ENCODE data around the gene LMF1.

- TF ChIP-seq POLR2A (IDR thresholded peaks at IDR 0.05) = no peak
- TF ChIP-seq, protein P1, sequence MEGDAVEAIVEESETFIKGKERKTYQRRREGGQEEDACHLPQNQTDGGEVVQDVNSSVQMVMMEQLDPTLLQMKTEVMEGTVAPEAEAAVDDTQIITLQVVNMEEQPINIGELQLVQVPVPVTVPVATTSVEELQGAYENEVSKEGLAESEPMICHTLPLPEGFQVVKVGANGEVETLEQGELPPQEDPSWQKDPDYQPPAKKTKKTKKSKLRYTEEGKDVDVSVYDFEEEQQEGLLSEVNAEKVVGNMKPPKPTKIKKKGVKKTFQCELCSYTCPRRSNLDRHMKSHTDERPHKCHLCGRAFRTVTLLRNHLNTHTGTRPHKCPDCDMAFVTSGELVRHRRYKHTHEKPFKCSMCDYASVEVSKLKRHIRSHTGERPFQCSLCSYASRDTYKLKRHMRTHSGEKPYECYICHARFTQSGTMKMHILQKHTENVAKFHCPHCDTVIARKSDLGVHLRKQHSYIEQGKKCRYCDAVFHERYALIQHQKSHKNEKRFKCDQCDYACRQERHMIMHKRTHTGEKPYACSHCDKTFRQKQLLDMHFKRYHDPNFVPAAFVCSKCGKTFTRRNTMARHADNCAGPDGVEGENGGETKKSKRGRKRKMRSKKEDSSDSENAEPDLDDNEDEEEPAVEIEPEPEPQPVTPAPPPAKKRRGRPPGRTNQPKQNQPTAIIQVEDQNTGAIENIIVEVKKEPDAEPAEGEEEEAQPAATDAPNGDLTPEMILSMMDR (IDR thresholded peaks at IDR 0.05) = no peak
Observed at GRCh38 chr16:818592-818991, 152.2 kb downstream of the LMF1 start.

All from vagina (tissue), 2 donors.